HK-2 (cell line): ENCODE measurements around the gene SLF1.
"Not testable (repeated sequence)": the region's sequence is repeated elsewhere in the genome, so short reads cannot be mapped to it uniquely, and the experiment has no call there.

Source experiments
- DNase-seq: peaks from one replicate; pipeline ENCODE4 v3.0.0-alpha.2; 2018; ENCODE audit not compliant: unreplicated experiment

The SLF1 gene

DNA sequence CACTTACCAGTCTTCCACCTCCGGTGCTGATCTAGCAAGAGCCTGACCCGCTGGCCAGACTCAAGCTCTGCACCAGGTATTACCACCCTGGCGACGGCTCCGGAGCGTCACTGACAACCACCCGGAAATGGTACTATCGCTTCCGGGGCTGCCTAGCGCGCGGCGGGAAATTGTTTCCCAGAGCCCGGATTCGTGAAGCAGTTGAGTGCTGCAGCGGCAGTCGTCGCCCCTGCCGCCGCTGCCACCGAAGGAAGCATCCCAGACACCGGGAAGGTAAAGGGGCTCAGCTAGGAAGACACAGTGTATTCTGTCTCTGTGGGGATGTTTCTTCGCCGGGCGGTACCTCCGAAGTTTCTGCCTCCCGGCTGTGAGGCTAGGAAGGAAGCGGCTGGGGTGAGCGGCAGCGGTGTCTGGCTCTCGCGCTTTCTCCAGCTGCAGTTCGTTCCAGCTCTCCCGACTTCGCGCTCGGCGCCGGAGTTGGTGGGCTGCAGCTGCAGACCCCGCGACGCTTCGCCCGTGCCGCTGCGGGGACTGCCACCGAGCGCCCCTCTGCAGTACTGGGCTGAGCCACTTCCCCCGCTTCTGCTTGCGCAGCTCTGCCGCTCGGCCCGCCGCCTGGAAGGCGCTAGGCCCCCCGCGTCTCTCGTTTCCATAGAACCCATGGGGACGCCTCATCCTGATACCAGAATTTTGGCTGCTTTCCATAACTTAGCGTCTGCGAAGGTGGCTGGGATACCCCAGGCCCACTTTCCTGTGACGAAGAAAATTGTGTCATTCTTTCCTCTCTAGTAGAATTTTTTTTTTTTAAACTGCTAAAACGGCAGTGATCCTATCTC, at the start of gene SLF1, which contains the start of gene KIAA0825:
TSS of gene SLF1 (plus strand) at position 177 of the 836 bp plus-strand sequence. CDS start 10,142 bp downstream, outside the sequence.
TSS of gene KIAA0825 (minus strand) at position 112 of the 836 bp plus-strand sequence. CDS start 81,478 bp downstream, outside the sequence.
- peak; percentile 83 for DNase-seq

DNA sequence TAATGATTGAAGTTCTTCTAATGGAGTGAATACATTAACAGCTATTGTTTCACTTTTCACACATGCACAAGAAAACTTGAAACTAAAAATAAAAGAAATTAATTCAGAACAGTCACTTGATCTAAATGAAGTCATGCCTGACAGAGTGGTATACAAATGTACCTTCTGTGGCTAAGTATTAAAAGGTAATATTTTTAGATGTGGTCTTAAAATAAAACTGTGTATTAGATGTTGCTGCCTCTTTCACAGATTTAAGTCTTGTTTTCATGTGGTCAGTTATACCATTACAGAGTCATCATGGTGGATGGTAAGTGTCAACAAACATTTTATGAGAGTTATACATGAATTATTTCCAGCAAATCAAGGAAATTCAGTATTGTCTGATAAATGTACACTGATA, 47.1 kb upstream of the SLF1 start:
- DNase-seq = no peak

DNA sequence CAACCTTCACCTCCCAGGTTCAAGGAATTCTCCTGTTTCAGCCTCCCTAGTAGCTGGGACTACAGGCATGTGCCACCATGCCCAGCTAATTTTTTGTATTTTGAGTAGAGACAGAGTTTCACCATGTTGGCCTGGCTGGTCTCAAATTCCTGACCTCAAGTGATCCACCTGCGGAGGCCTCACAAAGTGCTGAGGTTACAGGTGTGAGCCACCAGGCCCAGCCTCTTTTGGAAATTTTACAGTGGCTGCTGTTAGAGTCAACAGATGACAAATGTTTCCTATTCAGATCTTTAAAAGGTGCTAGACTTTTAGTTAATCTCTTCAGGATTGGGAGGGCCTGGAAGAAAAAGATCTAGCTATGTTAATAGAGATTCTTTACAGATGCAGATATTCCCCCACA, 45.1 kb upstream of the SLF1 start:
- DNase-seq = not testable (repeated sequence)

DNA sequence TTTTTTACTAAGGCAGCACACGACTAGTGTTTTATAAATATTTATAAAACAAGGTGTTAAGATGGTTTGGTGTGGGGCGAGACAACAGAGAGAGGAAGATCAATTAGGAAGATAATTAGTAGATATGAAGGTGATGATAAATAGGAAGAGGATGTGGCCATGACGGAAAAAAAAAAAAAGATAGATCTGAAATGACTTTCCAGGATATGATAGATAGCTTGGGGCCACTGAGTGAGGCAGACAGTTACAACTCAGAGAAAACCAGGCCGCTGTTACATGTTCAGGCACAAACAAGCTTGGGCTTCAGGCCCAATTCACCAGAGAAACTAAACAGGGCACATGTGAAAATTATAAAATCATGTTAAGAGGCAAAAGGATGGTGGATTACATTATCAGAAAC, 43.3 kb upstream of the SLF1 start:
- DNase-seq = no peak

DNA sequence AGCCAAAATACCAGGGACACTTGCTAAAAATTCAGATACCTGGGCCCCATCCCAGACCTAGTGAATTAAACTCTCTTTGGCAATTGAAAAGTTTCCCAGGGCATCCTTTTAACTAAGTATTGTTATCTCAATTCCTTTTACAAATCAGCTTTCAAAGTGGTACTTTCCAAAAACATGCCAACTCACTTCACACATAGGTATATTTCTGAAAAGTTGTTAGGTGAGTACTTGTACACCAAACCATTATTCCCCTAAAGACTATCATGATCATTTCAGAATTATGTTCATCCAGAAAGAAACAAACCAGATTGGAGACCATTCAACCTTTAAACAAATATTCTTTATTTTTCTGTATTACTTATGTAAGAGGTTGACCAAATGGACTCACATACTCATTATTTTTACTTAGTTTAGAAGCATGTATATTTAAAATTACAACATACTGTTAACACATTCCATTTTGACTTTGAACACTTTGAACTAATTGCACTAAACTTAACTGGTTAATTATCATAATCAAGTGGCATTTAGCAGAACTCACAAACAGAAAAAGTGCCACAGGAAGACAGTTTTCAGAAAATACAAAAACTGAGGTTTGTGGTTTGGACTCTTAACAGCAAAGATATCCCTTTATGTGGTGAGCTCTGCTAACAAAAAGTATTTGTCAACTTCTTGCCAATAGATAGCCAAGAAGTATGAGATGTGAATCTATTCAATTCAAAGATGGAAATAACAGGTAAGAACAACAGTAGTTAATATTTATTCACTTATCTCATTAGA, 40.8 kb upstream of the SLF1 start:
- DNase-seq = no peak

DNA sequence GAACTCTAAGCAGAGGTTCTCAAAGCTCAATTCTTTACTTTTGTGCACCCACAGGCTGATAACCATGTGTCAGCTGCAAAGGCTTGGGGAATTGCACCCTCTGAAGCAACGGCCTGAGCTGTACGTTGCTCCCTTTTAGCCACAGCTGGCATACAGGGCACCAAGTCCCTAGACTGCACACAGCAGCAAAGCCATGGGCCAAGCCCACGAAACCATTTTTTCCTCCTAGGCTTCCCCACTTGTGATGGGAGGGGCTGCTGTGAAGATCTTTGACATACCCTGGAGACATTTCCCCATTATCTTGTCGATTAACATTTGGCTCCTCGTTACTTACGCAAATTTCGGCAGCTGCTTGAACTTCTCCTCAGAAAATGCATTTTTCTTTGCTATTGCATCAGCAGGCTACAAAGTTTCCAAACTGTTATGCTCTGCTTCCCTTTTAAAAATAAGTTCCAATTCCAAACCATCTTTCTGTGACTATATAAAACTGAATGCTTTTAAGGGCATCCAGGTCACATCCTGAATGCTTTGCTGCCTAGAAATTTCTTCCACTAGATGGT, 23.1 kb upstream of the SLF1 start:
- DNase-seq = no peak

DNA sequence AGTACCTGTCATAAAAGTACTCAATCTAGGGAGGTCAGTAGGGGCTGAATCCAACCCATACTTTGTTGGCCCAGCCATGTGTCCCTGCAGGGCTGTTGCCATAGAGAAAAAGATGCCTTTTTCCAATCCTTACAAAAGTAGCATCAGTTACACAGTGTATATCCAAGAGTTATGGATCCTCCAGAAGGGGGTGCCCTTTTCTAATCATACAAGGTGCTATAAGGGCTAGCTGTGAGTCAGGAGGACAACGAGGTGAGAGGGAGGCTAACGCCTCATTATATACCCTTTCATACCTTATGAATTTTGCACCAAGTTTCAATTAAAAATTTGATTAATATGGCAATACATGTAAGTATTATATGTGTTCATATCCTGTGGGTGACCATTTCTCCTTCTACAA, 4.9 kb upstream of the SLF1 start:
- no peak for DNase-seq

DNA sequence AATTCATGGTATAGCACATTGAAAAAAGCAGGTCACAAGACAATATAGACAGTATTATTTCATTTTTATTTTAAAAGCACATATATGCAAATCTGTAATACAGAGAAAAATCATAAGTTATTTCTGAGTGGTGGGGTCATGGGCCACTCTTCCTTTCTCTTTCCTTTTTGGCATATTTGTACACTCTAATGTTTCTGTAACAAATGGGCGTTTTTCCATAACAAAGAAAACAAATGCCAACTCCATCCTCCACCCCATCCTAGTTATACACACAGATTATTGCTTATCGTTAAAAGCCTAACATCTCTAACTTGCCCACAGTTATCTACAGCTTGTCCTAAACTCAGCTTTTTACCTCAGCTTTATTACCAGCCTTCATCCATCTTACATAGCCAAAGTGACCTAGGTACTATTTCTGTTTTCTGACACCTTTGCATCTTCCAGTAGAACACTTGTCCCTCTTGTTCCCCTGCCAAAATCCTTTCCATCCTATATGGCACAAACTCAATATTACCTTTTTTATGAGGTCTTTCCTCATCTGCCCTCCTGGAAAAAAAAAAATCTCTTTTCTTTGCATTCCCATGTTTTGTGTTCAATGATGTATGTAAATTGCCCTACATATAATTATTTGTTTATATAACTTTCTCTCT, 4.2 kb upstream of the SLF1 start:
- no peak for DNase-seq

DNA sequence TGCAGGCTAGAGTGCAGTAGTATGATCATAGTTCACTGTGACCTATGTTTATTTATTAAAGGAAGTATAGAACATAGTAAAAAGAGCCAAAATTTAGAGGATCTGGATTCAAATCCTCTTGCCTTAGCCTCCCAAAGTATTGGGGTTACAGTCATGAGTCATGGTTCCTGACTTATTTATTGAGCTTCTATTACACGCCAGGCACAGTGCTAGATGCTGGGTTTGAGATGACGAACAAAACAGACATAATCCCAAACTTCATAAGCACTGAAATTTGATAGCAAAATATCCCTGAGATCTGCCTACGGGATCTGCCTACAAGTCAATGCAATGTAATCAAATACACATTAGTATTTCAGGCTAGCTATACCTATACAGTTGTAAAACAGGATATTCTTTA, 2.6 kb upstream of the SLF1 start:
- no peak for DNase-seq

DNA sequence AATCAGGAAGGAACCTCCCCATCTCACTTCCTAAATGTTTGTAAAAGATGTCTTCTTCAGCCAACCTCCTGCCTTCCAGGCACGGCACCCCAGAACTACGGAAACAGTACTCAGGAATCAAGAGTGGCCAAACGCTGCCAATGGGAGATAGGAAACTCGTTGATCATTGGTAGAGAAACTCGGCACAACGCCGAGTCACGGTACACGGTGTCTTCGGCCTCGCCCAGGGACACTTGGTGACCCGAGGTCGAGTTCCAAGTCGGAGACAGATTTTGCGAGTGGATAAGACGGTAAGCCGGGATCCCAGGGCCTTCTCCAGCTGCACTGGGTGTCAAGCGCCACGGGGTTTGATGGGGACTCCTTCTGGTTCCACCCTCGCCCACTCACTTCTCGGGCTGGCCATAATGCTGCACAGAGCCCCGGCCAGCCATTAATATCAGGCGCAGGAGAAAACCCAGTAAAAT, 408 bp upstream of the SLF1 start:
- peak; percentile 48 for DNase-seq

DNA sequence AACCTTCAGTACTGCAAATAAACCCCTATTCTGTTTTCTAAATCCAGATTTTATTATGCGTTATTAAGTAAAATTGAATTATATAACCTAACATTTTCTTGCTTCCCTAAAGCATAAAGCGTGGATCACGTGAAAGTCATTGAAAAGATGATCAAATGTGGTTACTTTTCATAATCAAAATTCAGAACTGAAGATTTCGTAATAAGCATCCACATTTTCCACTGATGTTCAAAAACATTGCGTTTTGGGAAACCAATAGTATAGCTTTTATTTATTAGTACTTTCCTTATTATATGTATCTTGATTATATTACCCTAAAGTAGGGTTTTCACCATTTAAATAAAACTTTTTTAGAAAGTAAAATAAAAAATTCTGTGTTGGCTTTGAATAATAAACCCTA, 1.8 kb downstream of the SLF1 start:
- DNase-seq = no peak

DNA sequence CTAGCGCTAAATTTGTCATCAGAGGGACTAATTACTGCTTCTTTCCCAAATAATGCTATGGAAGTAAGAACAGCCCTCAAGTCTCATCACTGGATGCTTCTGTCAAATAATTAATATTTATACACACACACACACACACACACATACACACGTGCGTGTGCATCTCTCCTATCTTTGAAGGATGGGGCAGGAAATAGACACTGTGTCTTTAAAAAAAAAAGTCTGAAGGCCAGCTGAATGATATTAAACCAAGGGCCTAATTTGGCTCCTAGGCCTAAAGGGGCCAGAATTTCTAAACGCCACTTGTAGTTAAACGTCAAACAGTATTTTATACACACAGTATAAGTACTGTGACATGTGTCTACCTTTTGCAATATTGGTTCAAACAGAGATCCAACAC, 3.3 kb downstream of the SLF1 start:
- DNase-seq = no peak

DNA sequence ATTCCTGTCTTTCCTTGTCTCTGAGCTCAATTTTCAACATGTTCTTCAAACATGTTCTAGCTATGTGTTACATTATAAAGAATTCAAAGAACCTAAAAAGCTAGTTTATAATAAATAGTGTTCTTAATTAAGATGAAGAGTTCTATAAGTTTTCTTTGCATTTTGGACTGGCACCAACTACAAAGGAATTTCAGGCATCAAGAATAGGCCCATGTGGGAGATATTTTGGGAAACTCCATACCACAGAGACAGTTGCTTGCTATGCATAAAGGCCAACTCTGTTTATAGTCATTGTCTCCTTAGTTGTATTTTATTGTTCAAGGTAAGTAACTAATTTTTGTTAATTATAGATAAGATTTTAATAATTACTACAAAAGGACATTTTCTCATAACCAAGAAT, 4.5 kb downstream of the SLF1 start:
- no peak for DNase-seq

DNA sequence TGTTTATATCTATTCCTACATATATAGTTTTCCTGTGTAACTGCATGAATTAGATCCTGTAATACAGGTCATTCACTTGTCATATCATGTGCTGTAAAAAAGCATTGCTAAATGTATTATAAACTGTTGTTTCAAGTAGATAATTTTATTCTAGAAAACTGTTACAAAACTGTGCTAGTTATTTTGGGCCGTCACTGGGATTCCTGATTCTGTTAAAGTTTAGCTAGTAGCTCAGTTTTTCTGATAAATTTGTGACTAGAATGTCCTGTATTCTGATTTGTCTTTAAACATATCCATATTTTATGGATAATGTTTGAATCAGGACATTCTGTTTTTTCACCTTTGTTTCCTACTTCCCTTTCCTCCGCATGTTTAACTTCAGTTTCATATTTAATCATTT, 5.4 kb downstream of the SLF1 start:
- no peak for DNase-seq

DNA sequence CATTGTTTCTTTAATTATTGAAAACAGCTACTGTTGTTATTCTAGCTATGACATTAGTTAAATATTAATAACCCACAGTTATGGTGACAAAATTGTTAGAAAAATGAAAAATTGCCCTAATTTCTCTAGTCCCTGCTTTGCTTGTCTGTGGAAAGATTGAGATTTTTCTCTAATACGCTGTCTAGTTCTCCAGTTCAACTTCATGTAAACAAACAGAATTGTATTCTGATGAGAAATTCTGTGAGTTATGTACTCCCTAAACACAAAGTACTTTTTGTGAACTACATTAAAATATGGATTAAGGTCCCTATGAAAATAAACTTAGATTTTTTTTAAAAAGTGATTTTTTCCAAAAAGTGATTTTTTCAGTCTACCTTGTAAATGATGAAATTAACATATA, 8.7 kb downstream of the SLF1 start:
- no peak for DNase-seq

DNA sequence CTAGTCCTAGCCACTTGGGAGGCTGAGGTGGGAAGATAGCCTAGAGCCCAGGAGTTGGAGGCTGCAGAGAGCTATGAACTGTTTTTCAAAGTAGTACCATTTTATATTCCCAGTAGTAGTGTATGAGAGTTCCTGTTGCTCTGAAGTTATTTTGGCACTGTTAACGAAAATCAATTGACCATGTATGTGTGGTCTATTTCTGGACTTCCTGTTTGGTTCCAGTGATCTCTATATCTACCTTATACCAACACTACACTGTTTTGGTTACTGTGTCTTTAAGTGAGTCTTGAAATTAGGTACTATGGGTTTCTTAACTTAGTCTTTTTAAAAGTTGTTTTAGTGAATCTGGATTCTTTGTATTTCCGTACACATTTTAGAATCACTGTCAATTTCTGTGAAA, 13.6 kb downstream of the SLF1 start:
- DNase-seq = no peak

DNA sequence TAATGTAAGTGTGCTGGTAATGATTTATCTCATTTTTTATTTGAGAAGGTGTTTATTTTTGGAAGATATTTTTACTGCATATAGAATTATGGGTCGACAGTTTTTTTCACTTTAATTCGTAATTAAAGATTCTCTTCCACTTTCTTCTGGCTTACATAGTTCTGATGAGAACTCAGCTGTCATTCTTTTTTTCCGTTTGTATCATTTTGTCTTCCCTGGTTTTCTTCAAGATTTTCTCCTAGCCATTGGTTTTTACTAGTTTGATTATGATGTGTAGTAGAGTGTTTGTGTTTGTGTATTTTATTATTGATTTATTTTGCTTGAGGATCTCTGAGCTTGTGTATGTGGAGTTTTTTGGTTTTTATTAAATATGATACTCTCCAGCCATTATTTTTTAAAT, 21.7 kb downstream of the SLF1 start:
- no peak for DNase-seq

DNA sequence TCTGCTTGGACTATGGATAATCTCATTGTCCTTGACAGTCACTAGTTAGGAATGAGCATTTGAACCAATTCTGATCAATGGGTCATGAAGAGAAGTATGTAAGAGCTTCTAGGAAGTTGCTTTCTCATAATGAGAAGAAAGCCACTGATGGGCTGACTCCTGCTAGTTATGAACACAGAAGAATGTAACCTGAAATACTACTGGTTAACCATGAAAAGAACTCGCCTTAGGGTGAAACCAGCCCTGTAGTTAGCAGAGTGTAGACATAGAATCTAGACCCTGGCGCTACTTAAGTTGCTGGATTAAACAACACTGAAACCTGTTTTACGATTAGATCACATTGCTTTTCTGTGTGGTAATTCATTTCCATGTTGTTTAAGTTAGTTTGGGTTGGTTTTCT, 26.6 kb downstream of the SLF1 start:
- no peak for DNase-seq

DNA sequence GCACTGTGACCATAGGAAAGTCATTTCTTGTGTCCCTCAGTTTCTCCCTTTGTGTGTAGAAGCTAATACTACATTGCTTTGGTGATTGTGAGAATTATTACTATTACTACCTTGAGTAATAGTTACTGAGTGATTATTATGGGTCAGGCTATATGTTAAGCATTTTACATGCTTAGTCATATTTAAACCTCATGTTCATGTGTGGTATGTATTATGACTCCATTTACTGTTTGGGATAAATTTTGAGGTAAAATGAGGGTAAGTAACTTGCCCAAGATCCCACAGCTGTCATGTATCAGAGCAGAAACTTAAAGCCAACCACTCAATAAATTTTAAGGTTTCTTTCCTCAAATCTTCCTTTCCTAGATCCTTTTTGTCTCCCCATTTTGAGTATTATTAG, 28.3 kb downstream of the SLF1 start:
- DNase-seq = no peak

DNA sequence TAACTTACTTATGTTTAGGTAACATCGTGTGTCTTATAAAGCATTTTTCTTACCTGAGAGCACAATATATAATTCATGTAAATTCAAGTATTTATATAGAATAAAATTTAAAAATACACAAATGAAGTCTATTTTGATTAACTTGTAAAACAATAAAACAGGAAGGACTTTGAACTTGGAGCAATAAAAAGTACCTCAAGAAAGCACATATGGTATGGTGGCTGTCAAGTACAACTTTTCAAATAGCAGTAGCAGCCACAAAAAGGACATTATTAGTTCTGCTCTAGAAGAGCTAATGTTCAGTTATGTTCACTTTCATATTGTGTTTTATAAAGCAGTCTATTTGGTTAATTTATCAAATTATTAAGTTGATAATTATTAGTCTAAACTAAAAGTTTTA, 31.4 kb downstream of the SLF1 start:
- DNase-seq = no peak

DNA sequence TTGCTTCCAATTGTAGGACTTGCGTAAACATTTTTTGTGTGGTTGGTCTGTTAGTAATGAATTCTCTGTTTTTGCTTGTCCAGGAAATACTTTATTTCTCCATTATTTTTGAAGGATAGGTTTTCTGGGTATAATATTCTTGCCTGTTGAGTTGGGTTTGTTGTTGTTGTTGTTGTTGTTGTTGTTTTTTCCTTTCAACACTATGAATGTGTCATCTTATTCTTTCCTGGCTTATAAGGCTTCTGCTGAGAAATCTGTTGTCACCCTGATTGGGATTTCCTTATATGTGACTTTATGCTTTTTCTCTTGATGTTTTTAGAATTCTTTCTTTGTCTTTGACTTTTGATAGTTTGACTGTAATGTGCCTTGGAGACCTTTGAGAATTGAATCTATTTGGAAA, 39.8 kb downstream of the SLF1 start:
- DNase-seq = no peak

DNA sequence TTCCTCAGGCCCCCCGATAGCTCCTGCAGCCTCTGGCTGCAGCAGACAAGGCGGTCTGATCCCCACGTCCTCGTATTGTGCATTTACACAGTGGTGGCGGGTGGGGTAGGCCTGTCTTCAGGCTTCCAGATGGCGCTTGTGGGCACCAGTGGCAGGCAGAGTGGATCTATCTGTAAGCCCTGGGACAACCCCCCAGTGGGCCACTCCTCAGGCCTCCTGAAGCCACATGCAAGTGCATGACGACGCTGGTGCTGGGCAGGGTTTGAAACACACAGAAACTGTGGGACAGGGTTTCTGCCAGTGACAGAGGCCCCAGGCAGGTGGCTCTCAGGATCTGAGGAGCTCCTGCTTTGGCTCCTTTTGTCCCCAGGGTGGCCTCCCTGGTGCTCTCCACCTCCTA, 42.0 kb downstream of the SLF1 start:
- no peak for DNase-seq
